Calu3 (cell line): ENCODE data around the gene PRELID2. TPM values are rescaled to one million over a fixed set of nuclear protein-coding genes. Genes with fewer than 3 reads are reported as not detected.
"Not testable (repeated sequence)": the region's sequence is repeated elsewhere in the genome, so short reads cannot be mapped to it uniquely, and the experiment has no call there.

Experiments used
- BruUV-seq: library from RNA; stranded (reverse); fragments of 400-500 nt; replicated peaks from 2 replicates; lab custom pipeline; 2021; lab: Mats Ljungman, UMichigan
- CTCF ChIA-PET: fragments of 300-600 bp; sonication (Branson Sonifier 250); formaldehyde crosslinking; loops from one replicate; lab custom pipeline; 2022; ENCODE audit warnings: antibody characterized with exemption; lab: Charles Lee
- DNase-seq: peaks from one replicate; pipeline ENCODE4 v3.0.0; 2022
- H3K27ac Mint-ChIP-seq: one replicate; pipeline ENCODE4 v1.8.0; 2022; ENCODE audit warnings: mixed read lengths; ENCODE audit not compliant: unreplicated experiment
- H3K27me3 Mint-ChIP-seq: one replicate; pipeline ENCODE4 v1.8.0; 2022; ENCODE audit warnings: mixed read lengths; ENCODE audit not compliant: unreplicated experiment
- H3K36me3 Mint-ChIP-seq: one replicate; pipeline ENCODE4 v1.8.0; 2022; ENCODE audit warnings: mild to moderate bottlenecking, moderate library complexity, mixed read lengths; ENCODE audit not compliant: insufficient read depth, unreplicated experiment
- H3K4me1 Mint-ChIP-seq: one replicate; pipeline ENCODE4 v1.8.0; 2022; ENCODE audit warnings: mild to moderate bottlenecking, low read depth, mixed read lengths; ENCODE audit not compliant: unreplicated experiment
- H3K4me3 Mint-ChIP-seq: one replicate; pipeline ENCODE4 v1.8.0; 2022; ENCODE audit warnings: mild to moderate bottlenecking, low read depth, moderate library complexity, mixed read lengths; ENCODE audit not compliant: unreplicated experiment
- H3K9me3 Mint-ChIP-seq: one replicate; pipeline ENCODE4 v1.8.0; 2022; ENCODE audit warnings: low read depth, mixed read lengths; ENCODE audit not compliant: unreplicated experiment
- CTCF ChIP-seq: fragments of 200-600 bp; IDR thresholded peaks from one replicate; pipeline ENCODE4 v1.8.0; 2022; ENCODE audit warnings: antibody characterized with exemption; ENCODE audit not compliant: unreplicated experiment
- intact Hi-C: fragments of 100-400 bp; cut with micrococcal nuclease; formaldehyde crosslinking; loops from one replicate; pipeline ENCODE4 v1.10.0; 2022; ENCODE audit not compliant: unreplicated experiment
- total RNA-seq: library from RNA; stranded (reverse); gene quantifications from 2 replicates; pipeline ENCODE4 v1.2.3, GENCODE V29; 2022

The PRELID2 gene
- total RNA-seq, 1 experiment from 2014 or later: 33.4 TPM

DNA sequence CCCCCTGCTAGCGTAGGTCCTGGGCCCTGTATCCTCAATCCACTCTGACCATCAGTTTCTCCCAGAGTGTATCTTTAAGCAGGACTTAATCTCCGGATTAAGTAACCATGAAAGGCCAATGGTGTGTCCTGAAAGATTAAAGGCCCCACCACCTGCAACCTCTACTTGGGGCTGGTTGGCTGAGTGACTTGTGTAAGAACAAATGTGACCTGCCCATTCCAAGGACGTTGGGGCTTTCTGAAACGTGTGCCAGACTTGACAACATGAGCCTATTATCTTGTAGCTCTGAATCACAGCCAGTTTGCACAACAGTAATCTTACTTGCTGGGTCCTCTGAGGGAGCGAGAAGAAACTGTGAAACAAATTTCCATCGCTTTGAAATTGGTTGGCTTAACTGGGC lies 3.1 kb upstream of the PRELID2 start:
- peaks cover 54% of the 10 kb centered on the region for H3K4me1 Mint-ChIP-seq
- H3K27me3 Mint-ChIP-seq: no peaks in the 10 kb centered on the region
- DNase-seq: no peak
- BruUV-seq: no TSS peak
- CTCF ChIA-PET: interaction anchor here (0.6 kb wide), 1 partner anchor 312 kb away, joined by 6 read pairs; no protein-coding TSS in a partner anchor
- intact Hi-C loops: loop anchor here (10.0 kb wide), 1 partner anchor 343 kb away; no protein-coding TSS in a partner anchor
- no peak overlapping the region for H3K4me3 Mint-ChIP-seq
- no peak for TF ChIP-seq CTCF
- peaks cover 2% of the 10 kb centered on the region for H3K9me3 Mint-ChIP-seq
- H3K27ac Mint-ChIP-seq: no peak overlapping the region
- peaks cover 16% of the 10 kb centered on the region for H3K36me3 Mint-ChIP-seq

DNA sequence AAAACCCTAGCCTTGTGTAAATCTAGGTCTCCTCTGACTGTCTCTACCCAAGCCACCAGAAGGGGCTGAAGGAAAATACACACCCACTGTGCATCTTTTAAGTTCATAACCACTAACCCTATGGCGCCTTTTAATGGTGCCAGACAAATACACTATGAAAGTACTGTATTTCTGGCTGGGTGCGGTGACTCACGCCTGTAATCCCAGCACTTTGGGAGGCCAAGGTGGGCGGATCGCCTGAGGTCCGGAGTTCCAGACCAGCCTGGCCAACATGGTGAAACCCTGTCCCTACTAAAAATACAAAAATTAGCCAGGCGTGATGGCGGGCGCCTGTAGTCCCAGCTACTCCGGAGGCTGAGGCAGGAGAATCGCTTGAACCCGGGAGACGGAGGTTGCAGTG lies 1.1 kb upstream of the PRELID2 start:
- not testable (repeated sequence) for BruUV-seq, DNase-seq, H3K27me3 Mint-ChIP-seq, H3K9me3 Mint-ChIP-seq
- Mint-ChIP-seq H3K4me3 (peak overlapping the region; percentile 76), H3K27ac (peak overlapping the region; percentile 40), H3K36me3 (peaks cover 16% of the 10 kb centered on the region), H3K4me1 (peaks cover 72% of the 10 kb centered on the region)
- intact Hi-C loops: loop anchor here (10.0 kb wide), 1 partner anchor 341 kb away; no protein-coding TSS in a partner anchor
- CTCF ChIA-PET: interaction anchor here (2.1 to 2.5 kb wide), 2 partner anchors 20 to 52 kb away, joined by 7 to 8 read pairs; no protein-coding TSS in a partner anchor

GRCh38 chr5:145835848-145836239 lies 702 bp upstream of the PRELID2 start:
- peak overlapping the region; percentile 40 for H3K27ac Mint-ChIP-seq
- H3K9me3 Mint-ChIP-seq: no peaks in the 10 kb centered on the region
- BruUV-seq: no TSS peak
- peaks cover 16% of the 10 kb centered on the region for H3K36me3 Mint-ChIP-seq
- H3K4me3 Mint-ChIP-seq: peak overlapping the region; percentile 76
- H3K27me3 Mint-ChIP-seq: no peaks in the 10 kb centered on the region
- CTCF ChIA-PET: interaction anchor here (0.9 to 2.5 kb wide), 4 partner anchors 10 to 52 kb away, joined by 4 to 8 read pairs (median 8); no protein-coding TSS in a partner anchor
- H3K4me1 Mint-ChIP-seq: peaks cover 73% of the 10 kb centered on the region
- DNase-seq: peak; percentile 18
- intact Hi-C loops: loop anchor here (2.0 to 10.0 kb wide), 4 partner anchors 53 to 341 kb away; partner anchors contain the start of gene SH3RF2
- TF ChIP-seq CTCF: no peak

DNA sequence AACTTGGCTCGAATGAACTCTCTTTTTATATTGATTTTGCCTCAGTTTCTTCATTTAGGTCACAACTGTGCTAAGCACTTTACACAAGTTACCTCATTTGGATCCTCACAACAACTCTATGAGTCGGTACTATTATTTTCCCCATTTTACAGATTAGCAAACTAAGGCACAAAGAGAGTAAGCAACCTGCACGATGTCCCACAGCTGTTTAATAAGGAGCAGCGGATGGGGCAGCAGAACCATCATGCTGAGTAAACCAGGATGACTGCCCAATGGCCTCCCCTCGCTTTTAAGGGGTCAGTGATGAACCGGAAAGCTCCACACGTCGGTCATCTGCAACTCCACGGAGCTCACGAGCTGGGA lies 607 bp downstream of the PRELID2 start:
- no peaks in the 10 kb centered on the region for H3K27me3 Mint-ChIP-seq
- H3K4me3 Mint-ChIP-seq: peak overlapping the region; percentile 76
- no peak for DNase-seq
- H3K9me3 Mint-ChIP-seq: no peaks in the 10 kb centered on the region
- peaks cover 16% of the 10 kb centered on the region for H3K36me3 Mint-ChIP-seq
- no peak for TF ChIP-seq CTCF
- intact Hi-C loops: loop anchor here (2.0 to 10.0 kb wide), 4 partner anchors 54 to 340 kb away; partner anchors contain the start of gene SH3RF2
- peaks cover 73% of the 10 kb centered on the region for H3K4me1 Mint-ChIP-seq
- BruUV-seq: no TSS peak
- CTCF ChIA-PET: interaction anchor here (0.6 to 2.5 kb wide), 8 partner anchors 9 to 969 kb away, joined by 3 to 8 read pairs (median 4); no protein-coding TSS in a partner anchor
- H3K27ac Mint-ChIP-seq: peak overlapping the region; percentile 31
